ENCODE results near the gene LRRC49.

DNA sequence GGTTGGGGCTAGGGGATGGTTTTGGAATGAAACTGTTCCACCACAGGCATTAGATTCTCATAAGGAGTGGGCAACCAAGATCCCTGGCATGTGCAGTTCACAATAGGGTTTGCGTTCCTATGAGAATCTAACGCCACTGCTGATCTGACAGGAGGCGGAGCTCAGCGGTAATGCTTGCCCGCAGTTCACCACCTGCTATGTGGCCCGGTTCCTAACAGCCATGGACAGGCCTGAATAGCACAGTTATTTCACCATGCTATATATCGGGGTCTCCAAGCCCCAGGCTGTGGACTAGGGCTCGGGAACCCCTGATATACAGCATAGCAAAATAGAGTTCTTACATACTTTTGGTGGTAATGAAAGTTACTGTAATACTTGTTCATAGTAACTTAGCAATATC, 122.7 kb downstream of the LRRC49 start:
- TF ChIP-seq, protein P1, sequence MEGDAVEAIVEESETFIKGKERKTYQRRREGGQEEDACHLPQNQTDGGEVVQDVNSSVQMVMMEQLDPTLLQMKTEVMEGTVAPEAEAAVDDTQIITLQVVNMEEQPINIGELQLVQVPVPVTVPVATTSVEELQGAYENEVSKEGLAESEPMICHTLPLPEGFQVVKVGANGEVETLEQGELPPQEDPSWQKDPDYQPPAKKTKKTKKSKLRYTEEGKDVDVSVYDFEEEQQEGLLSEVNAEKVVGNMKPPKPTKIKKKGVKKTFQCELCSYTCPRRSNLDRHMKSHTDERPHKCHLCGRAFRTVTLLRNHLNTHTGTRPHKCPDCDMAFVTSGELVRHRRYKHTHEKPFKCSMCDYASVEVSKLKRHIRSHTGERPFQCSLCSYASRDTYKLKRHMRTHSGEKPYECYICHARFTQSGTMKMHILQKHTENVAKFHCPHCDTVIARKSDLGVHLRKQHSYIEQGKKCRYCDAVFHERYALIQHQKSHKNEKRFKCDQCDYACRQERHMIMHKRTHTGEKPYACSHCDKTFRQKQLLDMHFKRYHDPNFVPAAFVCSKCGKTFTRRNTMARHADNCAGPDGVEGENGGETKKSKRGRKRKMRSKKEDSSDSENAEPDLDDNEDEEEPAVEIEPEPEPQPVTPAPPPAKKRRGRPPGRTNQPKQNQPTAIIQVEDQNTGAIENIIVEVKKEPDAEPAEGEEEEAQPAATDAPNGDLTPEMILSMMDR (IDR thresholded peaks at IDR 0.05) = no peak
- TF ChIP-seq POLR2A (IDR thresholded peaks at IDR 0.05) = no peak

Measured in Peyer's patch (tissue), 4 donors.